Measurements from ENCODE around the gene PSMA4.

DNA sequence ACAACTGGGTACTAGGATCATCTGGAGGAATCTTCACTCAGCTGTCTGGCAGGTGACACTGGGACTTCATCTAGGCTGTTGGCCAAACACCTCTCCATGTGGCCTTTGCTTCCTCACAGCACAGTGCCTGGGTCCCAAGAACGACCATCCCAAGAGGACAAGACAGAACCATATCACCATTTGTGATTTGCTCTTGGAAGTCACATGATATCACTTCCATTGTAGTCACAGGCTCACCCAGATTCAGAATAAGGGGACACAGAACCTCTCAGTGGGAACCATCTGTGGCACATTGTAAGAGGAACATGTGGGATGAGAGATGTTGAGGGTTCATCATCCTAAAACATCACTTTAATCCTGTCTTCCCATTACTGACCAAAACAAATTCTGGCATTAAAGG lies 1.9 kb upstream of the PSMA4 start:
- TF ChIP-seq REST (IDR thresholded peaks at IDR 0.05; ENCODE audit: low read depth) (no peak), POLR2AphosphoS5 (IDR thresholded peaks at IDR 0.05; ENCODE audit: low read depth, low read length) (no peak), TCF7L2 (IDR thresholded peaks at IDR 0.05; ENCODE audit: borderline replicate concordance, extremely low read depth, insufficient read depth, insufficient read length) (no peak)
- TF ChIP-seq, protein P1, sequence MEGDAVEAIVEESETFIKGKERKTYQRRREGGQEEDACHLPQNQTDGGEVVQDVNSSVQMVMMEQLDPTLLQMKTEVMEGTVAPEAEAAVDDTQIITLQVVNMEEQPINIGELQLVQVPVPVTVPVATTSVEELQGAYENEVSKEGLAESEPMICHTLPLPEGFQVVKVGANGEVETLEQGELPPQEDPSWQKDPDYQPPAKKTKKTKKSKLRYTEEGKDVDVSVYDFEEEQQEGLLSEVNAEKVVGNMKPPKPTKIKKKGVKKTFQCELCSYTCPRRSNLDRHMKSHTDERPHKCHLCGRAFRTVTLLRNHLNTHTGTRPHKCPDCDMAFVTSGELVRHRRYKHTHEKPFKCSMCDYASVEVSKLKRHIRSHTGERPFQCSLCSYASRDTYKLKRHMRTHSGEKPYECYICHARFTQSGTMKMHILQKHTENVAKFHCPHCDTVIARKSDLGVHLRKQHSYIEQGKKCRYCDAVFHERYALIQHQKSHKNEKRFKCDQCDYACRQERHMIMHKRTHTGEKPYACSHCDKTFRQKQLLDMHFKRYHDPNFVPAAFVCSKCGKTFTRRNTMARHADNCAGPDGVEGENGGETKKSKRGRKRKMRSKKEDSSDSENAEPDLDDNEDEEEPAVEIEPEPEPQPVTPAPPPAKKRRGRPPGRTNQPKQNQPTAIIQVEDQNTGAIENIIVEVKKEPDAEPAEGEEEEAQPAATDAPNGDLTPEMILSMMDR (IDR thresholded peaks at IDR 0.05 in 2 of 3, conservative IDR thresholded peaks at IDR 0.05 in 1 of 3; ENCODE audit: borderline replicate concordance in 1 of 3, insufficient read depth in 1 of 3, low read depth in 2 of 3, low read length in 2 of 3): no peak
